Lower leg skin (tissue), 3 donors: ENCODE data around the gene SF3A1.

Experiments used
- CTCF ChIP-seq, 3 donors: fragments of 450-650 bp; IDR thresholded peaks; one replicate each; pipeline ENCODE4 v1.5.1; 2016; ENCODE audit warnings: antibody characterized with exemption in 3 of 3, mild to moderate bottlenecking in 3 of 3, moderate library complexity in 2 of 3
- POLR2A ChIP-seq, 2 donors: fragments of 450-650 bp; IDR thresholded peaks; one replicate each; pipeline ENCODE4 v1.6.1; 2016 to 2017; ENCODE audit warnings: antibody characterized with exemption in 2 of 2, mild to moderate bottlenecking in 1 of 2, moderate library complexity in 1 of 2

- TF ChIP-seq POLR2A (IDR thresholded peaks at IDR 0.05) = no peak
- no peak for TF ChIP-seq CTCF (IDR thresholded peaks at IDR 0.05)
Observed at GRCh38 chr22:30318799-30319419, 37.8 kb downstream of the SF3A1 start.
